Parathyroid adenoma (tissue), 2 donors: Measurements from ENCODE around the gene CAPN15.

Experiments
- H2AFZ ChIP-seq: fragments of 300-600 bp; sonication (generic); one replicate; pipeline ENCODE4 v1.7.0; 2017; ENCODE audit warnings: antibody characterized with exemption, mild to moderate bottlenecking
- H3K27ac ChIP-seq: fragments of 300-600 bp; sonication (generic); one replicate; pipeline ENCODE4 v1.7.0; 2017
- H3K27me3 ChIP-seq: fragments of 300-600 bp; sonication (generic); one replicate; pipeline ENCODE4 v1.7.0; 2017; ENCODE audit warnings: low read length; ENCODE audit not compliant: control insufficient read depth, insufficient read depth
- H3K36me3 ChIP-seq: fragments of 300-600 bp; sonication (generic); one replicate; pipeline ENCODE4 v1.7.0; 2017; ENCODE audit warnings: low read length; ENCODE audit not compliant: control insufficient read depth, insufficient read depth
- H3K4me1 ChIP-seq: fragments of 300-600 bp; sonication (generic); one replicate; pipeline ENCODE4 v1.7.0; 2017; ENCODE audit warnings: control low read depth
- H3K4me2 ChIP-seq: fragments of 300-600 bp; sonication (generic); one replicate; pipeline ENCODE4 v1.7.0; 2017; ENCODE audit warnings: low read length
- H3K4me3 ChIP-seq: fragments of 300-600 bp; sonication (generic); one replicate; pipeline ENCODE4 v1.7.0; 2017; ENCODE audit warnings: low read depth, low read length
- H3K79me2 ChIP-seq: fragments of 300-600 bp; sonication (generic); one replicate; pipeline ENCODE4 v1.7.0; 2017; ENCODE audit warnings: control low read depth
- H3K9ac ChIP-seq: fragments of 300-600 bp; sonication (generic); one replicate; pipeline ENCODE4 v1.7.0; 2017; ENCODE audit warnings: mild to moderate bottlenecking
- H3K9me3 ChIP-seq: fragments of 300-600 bp; sonication (generic); one replicate; pipeline ENCODE4 v1.7.0; 2017; ENCODE audit warnings: low read length; ENCODE audit not compliant: control insufficient read depth
- TF ChIP-seq, protein P1 (sequence below): fragments of 300-600 bp; sonication (generic); IDR thresholded peaks from one replicate; pipeline ENCODE4 v1.7.0; 2017; ENCODE audit warnings: antibody characterized with exemption, mild to moderate bottlenecking
- donor health status: primary hyperparathyroidism.

The CAPN15 gene

DNA sequence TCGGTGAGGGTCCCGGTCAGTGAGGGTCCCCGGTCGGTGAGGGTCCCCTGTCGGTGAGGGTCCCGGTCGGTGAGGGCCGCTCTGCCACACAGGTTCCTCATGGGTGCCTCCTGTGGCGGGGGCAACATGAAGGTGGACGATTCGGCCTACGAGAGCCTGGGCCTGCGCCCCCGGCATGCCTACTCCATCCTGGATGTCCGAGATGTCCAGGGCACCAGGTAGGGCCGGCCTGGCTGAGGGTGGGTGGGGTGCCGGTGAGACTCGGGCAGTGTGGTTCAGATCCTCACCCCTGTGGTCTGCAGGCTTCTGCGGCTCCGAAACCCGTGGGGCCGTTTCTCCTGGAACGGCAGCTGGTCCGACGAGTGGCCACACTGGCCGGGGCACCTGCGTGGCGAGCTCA is 23.7 kb downstream of the CAPN15 start:
- Histone ChIP-seq H2AFZ (no peak overlapping the region), H3K27ac (no peak overlapping the region), H3K4me3 (no peak overlapping the region), H3K27me3 (no peaks in the 10 kb centered on the region), H3K9ac (no peak overlapping the region), H3K4me2 (no peak overlapping the region), H3K4me1 (no peaks in the 10 kb centered on the region), H3K79me2 (no peaks in the 10 kb centered on the region), H3K9me3 (no peaks in the 10 kb centered on the region), H3K36me3 (no peaks in the 10 kb centered on the region)
- TF ChIP-seq, protein P1, sequence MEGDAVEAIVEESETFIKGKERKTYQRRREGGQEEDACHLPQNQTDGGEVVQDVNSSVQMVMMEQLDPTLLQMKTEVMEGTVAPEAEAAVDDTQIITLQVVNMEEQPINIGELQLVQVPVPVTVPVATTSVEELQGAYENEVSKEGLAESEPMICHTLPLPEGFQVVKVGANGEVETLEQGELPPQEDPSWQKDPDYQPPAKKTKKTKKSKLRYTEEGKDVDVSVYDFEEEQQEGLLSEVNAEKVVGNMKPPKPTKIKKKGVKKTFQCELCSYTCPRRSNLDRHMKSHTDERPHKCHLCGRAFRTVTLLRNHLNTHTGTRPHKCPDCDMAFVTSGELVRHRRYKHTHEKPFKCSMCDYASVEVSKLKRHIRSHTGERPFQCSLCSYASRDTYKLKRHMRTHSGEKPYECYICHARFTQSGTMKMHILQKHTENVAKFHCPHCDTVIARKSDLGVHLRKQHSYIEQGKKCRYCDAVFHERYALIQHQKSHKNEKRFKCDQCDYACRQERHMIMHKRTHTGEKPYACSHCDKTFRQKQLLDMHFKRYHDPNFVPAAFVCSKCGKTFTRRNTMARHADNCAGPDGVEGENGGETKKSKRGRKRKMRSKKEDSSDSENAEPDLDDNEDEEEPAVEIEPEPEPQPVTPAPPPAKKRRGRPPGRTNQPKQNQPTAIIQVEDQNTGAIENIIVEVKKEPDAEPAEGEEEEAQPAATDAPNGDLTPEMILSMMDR: no peak

DNA sequence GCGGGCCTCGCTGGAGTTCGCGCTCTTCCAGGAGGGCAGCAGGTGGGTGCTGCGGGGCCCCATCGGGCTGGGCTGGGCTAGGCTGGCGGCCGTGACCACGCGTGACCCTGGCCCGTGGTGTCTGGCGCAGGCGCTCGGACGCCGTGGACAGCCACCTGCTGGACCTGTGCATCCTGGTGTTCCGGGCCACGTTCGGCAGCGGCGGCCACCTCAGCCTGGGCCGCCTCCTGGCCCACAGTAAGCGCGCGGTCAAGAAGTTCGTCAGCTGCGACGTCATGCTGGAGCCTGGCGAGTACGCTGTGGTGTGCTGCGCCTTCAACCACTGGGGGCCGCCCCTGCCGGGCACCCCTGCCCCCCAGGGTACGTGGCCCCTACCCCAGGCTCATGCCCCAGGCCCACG is 24.7 kb downstream of the CAPN15 start:
- Histone ChIP-seq H3K79me2 (no peaks in the 10 kb centered on the region), H3K4me2 (no peak overlapping the region), H3K27me3 (no peaks in the 10 kb centered on the region), H3K9me3 (no peaks in the 10 kb centered on the region), H3K4me3 (no peak overlapping the region), H3K9ac (no peak overlapping the region), H3K27ac (no peak overlapping the region), H3K4me1 (no peaks in the 10 kb centered on the region), H3K36me3 (no peaks in the 10 kb centered on the region), H2AFZ (no peak overlapping the region)
- TF ChIP-seq, protein P1: no peak

GRCh38 chr16:553601-554296 is 26.2 kb downstream of the CAPN15 start:
- H3K9ac ChIP-seq: no peak overlapping the region
- H3K79me2 ChIP-seq: no peaks in the 10 kb centered on the region
- no peaks in the 10 kb centered on the region for H3K9me3 ChIP-seq
- H3K27ac ChIP-seq: no peak overlapping the region
- no peak overlapping the region for H3K4me2 ChIP-seq
- H3K36me3 ChIP-seq: no peaks in the 10 kb centered on the region
- no peaks in the 10 kb centered on the region for H3K27me3 ChIP-seq
- no peak overlapping the region for H2AFZ ChIP-seq
- H3K4me1 ChIP-seq: no peaks in the 10 kb centered on the region
- H3K4me3 ChIP-seq: no peak overlapping the region
- TF ChIP-seq, protein P1: no peak

DNA sequence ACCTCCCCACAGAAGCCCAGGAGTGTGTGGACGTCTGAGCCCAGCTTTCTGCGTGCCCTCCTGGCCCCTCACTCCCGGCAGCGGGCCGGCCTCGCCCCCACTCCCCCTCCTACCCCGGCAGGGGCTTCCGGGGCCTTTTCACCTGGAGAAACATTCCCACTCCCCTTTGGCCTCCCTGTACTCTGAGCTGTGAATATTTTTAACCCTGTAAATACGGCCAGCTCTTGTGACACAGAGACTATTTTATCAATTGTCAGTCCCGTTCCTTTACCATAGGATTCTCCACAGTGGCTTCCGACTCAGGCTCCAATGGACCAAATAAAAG is 26.7 kb downstream of the CAPN15 start:
- Histone ChIP-seq H3K4me2 (no peak overlapping the region), H2AFZ (no peak overlapping the region), H3K4me1 (peaks cover 2% of the 10 kb centered on the region), H3K9ac (no peak overlapping the region), H3K4me3 (no peak overlapping the region), H3K9me3 (no peaks in the 10 kb centered on the region), H3K27me3 (no peaks in the 10 kb centered on the region), H3K27ac (no peak overlapping the region), H3K36me3 (no peaks in the 10 kb centered on the region), H3K79me2 (no peaks in the 10 kb centered on the region)
- TF ChIP-seq, protein P1: no peak

DNA sequence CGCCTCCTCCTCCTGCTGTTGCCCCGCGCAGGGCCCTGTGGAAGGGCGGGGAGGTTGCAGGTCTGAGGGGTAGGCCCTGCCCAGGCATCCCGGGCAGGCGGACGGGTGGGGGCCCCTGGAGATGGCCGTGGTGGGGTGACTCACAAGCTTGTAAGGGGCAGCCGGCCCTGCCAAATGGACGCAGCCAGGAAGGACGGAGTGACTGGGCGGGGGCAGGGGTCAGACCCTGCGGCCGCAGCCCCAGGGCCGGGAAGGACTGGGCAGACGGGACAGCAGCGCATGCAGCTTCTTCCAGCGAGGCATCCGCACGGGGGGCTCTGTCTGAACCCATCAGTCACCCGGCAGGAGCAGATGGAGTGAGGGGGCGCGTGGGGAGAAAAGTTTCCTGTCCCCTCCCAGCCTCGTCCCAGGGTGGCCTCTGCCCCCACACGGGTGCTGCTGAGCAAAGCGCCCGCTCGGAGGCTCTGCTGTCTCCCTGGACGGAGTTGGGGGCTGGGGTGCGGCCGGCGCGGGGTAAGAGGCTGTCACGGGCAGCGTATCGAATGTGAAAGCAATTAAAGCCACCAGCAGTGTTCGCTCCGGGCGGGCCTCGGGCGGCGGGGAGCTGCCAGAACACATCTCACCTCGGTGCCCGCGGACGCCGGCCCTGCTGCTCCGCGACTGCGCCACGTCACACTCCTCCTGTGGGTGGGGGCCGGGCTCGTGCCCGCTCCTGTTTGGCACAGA is 27.3 kb downstream of the CAPN15 start:
- Histone ChIP-seq H3K4me3 (no peak overlapping the region), H3K27me3 (no peaks in the 10 kb centered on the region), H3K4me2 (no peak overlapping the region), H2AFZ (no peak overlapping the region), H3K9me3 (no peaks in the 10 kb centered on the region), H3K79me2 (no peaks in the 10 kb centered on the region), H3K36me3 (no peaks in the 10 kb centered on the region), H3K27ac (no peak overlapping the region), H3K9ac (no peak overlapping the region), H3K4me1 (peaks cover 5% of the 10 kb centered on the region)
- TF ChIP-seq, protein P1: no peak
